Measurements from ENCODE around the gene PPEF1.

Gene PPEF1

DNA sequence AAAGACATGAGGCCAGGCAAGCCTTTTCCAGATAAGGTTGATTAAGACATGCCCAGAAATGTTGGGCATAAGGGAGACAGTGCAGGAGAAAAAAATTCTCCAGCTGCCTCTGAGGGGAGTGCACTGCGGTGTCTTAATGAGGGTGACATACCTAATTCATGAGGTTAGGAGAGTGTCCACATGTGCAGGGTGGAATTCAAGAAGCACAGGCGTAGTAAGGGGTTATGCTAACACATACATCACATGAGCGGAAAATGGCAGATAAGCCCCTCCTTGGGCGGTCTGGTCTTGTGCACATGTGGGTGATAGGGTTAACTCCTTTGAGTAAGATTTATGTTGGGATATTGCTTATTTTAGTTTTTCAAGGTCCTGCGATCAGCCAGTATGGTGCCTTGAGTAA, 154.1 kb downstream of the PPEF1 start:
- no peak for DNase-seq
- in situ Hi-C loops (cut with HindIII; ENCODE audit: low pct_ligation_motif_present, low sequenced_read_pairs), result no loop called here
- Histone ChIP-seq H3K4me3 (ENCODE audit: low read depth, low read length) (no peak overlapping the region), H3K36me3 (replicated peaks) (no peaks in the 10 kb centered on the region), H3K27ac (no peak overlapping the region), H3K27me3 (replicated peaks) (no peaks in the 10 kb centered on the region)
- TF ChIP-seq, protein P1, sequence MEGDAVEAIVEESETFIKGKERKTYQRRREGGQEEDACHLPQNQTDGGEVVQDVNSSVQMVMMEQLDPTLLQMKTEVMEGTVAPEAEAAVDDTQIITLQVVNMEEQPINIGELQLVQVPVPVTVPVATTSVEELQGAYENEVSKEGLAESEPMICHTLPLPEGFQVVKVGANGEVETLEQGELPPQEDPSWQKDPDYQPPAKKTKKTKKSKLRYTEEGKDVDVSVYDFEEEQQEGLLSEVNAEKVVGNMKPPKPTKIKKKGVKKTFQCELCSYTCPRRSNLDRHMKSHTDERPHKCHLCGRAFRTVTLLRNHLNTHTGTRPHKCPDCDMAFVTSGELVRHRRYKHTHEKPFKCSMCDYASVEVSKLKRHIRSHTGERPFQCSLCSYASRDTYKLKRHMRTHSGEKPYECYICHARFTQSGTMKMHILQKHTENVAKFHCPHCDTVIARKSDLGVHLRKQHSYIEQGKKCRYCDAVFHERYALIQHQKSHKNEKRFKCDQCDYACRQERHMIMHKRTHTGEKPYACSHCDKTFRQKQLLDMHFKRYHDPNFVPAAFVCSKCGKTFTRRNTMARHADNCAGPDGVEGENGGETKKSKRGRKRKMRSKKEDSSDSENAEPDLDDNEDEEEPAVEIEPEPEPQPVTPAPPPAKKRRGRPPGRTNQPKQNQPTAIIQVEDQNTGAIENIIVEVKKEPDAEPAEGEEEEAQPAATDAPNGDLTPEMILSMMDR (IDR thresholded peaks at IDR 0.05; ENCODE audit: low read depth, low read length, missing control alignments), result no peak

DNA sequence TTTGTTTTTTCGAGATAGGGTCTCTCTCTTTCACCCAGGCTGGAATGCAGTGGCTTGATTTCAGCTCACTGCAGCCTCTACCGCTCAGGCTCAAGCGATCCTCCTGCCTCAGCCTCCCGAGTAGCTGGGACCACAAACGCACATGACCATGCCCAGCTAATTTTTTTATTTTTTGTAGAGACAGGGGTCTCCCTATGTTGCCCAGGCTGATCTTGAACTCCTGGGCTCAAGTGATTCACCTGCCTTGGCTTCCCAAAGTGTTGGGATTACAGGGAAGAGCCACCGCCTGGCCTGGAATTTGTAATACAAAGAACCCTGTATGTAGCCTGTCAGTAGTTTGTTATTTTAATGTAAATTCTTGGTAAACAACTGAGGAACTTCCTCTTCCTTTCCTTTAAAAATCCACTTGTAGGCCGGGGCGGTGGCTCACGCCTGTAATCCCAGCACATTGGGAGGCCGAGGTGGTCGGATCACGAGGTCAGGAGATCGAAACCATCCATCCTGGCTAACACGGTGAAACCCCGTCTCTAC, 157.0 kb downstream of the PPEF1 start:
- Histone ChIP-seq H3K27me3 (replicated peaks) (no peaks in the 10 kb centered on the region), H3K27ac (no peak overlapping the region), H3K36me3 (replicated peaks) (no peaks in the 10 kb centered on the region), H3K4me3 (ENCODE audit: low read depth, low read length) (no peak overlapping the region)
- TF ChIP-seq, protein P1 (IDR thresholded peaks at IDR 0.05; ENCODE audit: low read depth, low read length, missing control alignments), result no peak
- no peak for DNase-seq
- in situ Hi-C loops (cut with HindIII; ENCODE audit: low pct_ligation_motif_present, low sequenced_read_pairs), result no loop called here

DNA sequence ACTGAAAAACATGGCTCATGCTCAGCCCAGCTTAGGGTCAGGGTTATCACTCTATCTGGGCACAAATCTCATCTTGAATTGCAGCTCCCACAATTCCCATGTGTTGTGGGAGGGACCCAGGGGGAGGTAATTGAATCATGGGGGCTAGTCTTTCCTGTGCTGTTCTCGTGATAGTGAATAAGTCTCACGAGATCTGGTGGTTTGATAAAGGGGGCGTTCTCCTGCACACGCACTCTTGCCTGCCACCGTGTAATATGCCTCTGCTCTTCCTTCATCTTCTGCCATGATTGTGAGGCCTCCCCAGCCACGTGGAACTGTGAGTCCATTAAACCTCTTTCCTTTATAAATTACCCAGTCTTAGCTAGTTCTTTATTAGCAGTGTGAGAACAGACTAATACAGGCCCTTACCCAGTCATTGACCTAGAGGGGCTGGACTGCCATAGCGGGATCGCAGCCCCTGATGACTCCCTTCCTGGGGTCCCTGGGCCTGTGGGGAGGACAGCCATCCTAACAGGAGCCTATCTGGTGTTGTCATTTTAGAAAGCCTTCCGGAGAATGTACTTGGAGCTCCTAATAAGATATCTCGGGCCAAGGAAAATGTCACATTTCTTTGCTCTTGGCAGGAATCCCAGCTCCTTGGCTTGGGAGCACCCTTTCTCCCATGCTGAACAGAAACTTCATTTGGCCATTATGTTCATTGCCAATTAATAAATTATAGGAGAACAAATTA, 163.9 kb downstream of the PPEF1 start:
- Histone ChIP-seq H3K27ac (no peak overlapping the region), H3K4me3 (ENCODE audit: low read depth, low read length) (no peak overlapping the region), H3K27me3 (replicated peaks) (no peaks in the 10 kb centered on the region), H3K36me3 (replicated peaks) (no peaks in the 10 kb centered on the region)
- DNase-seq, result peak; percentile 22
- in situ Hi-C loops (cut with HindIII; ENCODE audit: low pct_ligation_motif_present, low sequenced_read_pairs), result no loop called here
- TF ChIP-seq, protein P1 (IDR thresholded peaks at IDR 0.05; ENCODE audit: low read depth, low read length, missing control alignments), result no peak

DNA sequence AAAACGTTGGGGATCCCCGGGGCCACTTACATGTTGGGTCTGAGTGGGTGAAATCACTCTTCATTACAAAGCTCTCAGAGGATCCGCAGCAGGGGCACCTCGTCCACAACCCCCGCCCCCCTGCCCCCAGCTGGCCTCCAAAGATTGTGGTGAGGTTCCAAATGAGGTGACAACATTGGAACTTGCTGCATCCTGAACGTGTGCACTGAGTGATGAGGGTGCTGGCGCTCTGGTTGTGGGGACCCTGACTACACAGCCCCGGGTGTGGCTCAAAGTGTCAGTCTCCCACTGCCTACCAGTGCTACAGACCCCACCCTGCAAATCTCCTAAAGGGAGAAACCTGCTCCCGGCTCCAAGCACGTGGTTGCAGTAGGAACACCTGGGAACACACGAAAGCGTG, 164.5 kb downstream of the PPEF1 start:
- Histone ChIP-seq H3K27me3 (replicated peaks) (no peaks in the 10 kb centered on the region), H3K36me3 (replicated peaks) (no peaks in the 10 kb centered on the region), H3K4me3 (ENCODE audit: low read depth, low read length) (no peak overlapping the region), H3K27ac (no peak overlapping the region)
- no peak for DNase-seq
- TF ChIP-seq, protein P1 (IDR thresholded peaks at IDR 0.05; ENCODE audit: low read depth, low read length, missing control alignments), result no peak
- in situ Hi-C loops (cut with HindIII; ENCODE audit: low pct_ligation_motif_present, low sequenced_read_pairs), result no loop called here

DNA sequence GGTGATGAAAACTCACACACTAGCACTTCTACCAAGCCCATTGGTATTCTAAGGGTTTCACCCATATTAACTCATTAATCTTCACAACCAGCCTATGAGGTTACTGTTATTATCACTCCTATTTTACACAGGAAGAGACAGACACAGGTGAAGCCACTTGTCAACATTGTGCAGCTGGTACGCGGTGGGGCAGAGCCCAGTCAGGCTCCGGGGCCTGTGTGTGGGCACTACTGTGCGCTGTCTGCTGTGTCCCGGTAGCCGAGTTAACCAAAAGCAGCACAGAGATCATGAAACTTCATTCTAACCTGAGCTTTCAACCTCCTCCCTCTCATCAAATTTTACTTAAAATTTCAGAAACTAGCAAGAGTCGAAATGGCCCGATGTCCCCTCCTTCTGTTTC, 165.2 kb downstream of the PPEF1 start:
- no peaks in the 10 kb centered on the region for H3K36me3 ChIP-seq (replicated peaks)

More for the DNA sequence above, 165.2 kb downstream of the PPEF1 start:
- in situ Hi-C loops (cut with HindIII; ENCODE audit: low pct_ligation_motif_present, low sequenced_read_pairs), result no loop called here
- H3K27me3 ChIP-seq (replicated peaks), result no peaks in the 10 kb centered on the region
- TF ChIP-seq, protein P1 (IDR thresholded peaks at IDR 0.05; ENCODE audit: low read depth, low read length, missing control alignments), result no peak
- no peak overlapping the region for H3K4me3 ChIP-seq (ENCODE audit: low read depth, low read length)
- DNase-seq, result no peak
- peak overlapping the region; percentile 53 for H3K27ac ChIP-seq

Data from brain microvascular endothelial cell (primary cell).